Measurements from ENCODE around the gene SPAG8.

DNA sequence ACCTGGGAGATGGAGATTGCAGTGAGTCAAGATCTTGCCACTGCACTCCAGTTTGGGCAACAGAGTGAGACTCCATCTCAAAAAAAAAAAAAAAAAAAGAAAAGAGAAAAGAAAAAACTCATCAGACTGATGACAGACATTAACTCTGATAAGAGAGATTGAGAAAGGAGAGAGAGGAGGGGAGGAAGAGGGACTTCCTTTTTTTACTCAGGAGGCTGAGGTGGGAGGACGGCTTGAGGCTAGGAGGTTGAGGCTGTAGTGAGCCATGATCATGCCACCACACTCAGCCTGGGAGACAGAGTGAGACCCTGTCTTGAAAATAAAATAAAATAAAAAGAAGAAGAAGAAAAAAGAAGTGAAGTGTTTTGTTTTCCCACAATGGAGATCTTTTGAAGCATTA, 48.3 kb downstream of the SPAG8 start:
- TF ChIP-seq, protein P1, sequence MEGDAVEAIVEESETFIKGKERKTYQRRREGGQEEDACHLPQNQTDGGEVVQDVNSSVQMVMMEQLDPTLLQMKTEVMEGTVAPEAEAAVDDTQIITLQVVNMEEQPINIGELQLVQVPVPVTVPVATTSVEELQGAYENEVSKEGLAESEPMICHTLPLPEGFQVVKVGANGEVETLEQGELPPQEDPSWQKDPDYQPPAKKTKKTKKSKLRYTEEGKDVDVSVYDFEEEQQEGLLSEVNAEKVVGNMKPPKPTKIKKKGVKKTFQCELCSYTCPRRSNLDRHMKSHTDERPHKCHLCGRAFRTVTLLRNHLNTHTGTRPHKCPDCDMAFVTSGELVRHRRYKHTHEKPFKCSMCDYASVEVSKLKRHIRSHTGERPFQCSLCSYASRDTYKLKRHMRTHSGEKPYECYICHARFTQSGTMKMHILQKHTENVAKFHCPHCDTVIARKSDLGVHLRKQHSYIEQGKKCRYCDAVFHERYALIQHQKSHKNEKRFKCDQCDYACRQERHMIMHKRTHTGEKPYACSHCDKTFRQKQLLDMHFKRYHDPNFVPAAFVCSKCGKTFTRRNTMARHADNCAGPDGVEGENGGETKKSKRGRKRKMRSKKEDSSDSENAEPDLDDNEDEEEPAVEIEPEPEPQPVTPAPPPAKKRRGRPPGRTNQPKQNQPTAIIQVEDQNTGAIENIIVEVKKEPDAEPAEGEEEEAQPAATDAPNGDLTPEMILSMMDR (IDR thresholded peaks at IDR 0.05), result no peak
- TF ChIP-seq SIN3A (IDR thresholded peaks at IDR 0.05; ENCODE audit: borderline replicate concordance, insufficient read depth, low read depth, low read length) (no peak), POLR2AphosphoS5 (IDR thresholded peaks at IDR 0.05; ENCODE audit: low read depth, low read length) (no peak)
- TF ChIP-seq, protein P2, sequence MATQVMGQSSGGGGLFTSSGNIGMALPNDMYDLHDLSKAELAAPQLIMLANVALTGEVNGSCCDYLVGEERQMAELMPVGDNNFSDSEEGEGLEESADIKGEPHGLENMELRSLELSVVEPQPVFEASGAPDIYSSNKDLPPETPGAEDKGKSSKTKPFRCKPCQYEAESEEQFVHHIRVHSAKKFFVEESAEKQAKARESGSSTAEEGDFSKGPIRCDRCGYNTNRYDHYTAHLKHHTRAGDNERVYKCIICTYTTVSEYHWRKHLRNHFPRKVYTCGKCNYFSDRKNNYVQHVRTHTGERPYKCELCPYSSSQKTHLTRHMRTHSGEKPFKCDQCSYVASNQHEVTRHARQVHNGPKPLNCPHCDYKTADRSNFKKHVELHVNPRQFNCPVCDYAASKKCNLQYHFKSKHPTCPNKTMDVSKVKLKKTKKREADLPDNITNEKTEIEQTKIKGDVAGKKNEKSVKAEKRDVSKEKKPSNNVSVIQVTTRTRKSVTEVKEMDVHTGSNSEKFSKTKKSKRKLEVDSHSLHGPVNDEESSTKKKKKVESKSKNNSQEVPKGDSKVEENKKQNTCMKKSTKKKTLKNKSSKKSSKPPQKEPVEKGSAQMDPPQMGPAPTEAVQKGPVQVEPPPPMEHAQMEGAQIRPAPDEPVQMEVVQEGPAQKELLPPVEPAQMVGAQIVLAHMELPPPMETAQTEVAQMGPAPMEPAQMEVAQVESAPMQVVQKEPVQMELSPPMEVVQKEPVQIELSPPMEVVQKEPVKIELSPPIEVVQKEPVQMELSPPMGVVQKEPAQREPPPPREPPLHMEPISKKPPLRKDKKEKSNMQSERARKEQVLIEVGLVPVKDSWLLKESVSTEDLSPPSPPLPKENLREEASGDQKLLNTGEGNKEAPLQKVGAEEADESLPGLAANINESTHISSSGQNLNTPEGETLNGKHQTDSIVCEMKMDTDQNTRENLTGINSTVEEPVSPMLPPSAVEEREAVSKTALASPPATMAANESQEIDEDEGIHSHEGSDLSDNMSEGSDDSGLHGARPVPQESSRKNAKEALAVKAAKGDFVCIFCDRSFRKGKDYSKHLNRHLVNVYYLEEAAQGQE (IDR thresholded peaks at IDR 0.05; ENCODE audit: insufficient read depth in 1 of 2, low read depth in 2 of 2, low read length in 1 of 2), result no peak

All from Panc1 (cell line).